Ectodermal cell (in vitro differentiated cells): Measurements from ENCODE around the gene PPARD.

Experiments used
- H3K27ac ChIP-seq: 2 replicates; pipeline ENCODE4 v1.7.0; 2013; ENCODE audit warnings: mild to moderate bottlenecking, low read depth, low read length; ENCODE audit not compliant: insufficient read depth, poor library complexity, severe bottlenecking
- H3K27me3 ChIP-seq: 2 replicates; pipeline ENCODE4 v1.7.0; 2013; ENCODE audit warnings: mild to moderate bottlenecking, low read length; ENCODE audit not compliant: insufficient read depth, control insufficient read depth, poor library complexity, severe bottlenecking
- H3K36me3 ChIP-seq: one replicate; pipeline ENCODE4 v1.7.0; 2013; ENCODE audit warnings: low read length; ENCODE audit not compliant: control insufficient read depth, insufficient read depth
- H3K4me1 ChIP-seq: one replicate; pipeline ENCODE4 v1.7.0; 2013; ENCODE audit warnings: low read length; ENCODE audit not compliant: control insufficient read depth, insufficient read depth
- H3K4me3 ChIP-seq: 2 replicates; pipeline ENCODE4 v1.7.0; 2013; ENCODE audit warnings: low read depth, low read length, control low read depth; ENCODE audit not compliant: insufficient read depth
- H3K9me3 ChIP-seq: 2 replicates; pipeline ENCODE4 v1.7.0; 2013; ENCODE audit warnings: mild to moderate bottlenecking, low read length, moderate library complexity; ENCODE audit not compliant: control insufficient read depth
- WGBS, 2 experiments: methylation state at CpG; one replicate each; pipeline ENCODE4 v1.1.7; 2013; ENCODE audit warnings: missing lambda C conversion rate in 2 of 2; 5-methylcytosine and 5-hydroxymethylcytosine counted together

PPARD gene

GRCh38 chr6:35357677-35358076 is 15.3 kb downstream of the PPARD start:
- Histone ChIP-seq H3K27ac (no peak overlapping the region), H3K36me3 (peaks cover 8% of the 10 kb centered on the region), H3K27me3 (no peaks in the 10 kb centered on the region), H3K4me1 (peaks cover 8% of the 10 kb centered on the region), H3K9me3 (no peaks in the 10 kb centered on the region), H3K4me3 (no peak overlapping the region)
- 93 to 95% methylated on average over 4 of the region's 4 CpGs for WGBS, 2 experiments

- no peak overlapping the region for H3K4me3 ChIP-seq
- H3K4me1 ChIP-seq, result peaks cover 11% of the 10 kb centered on the region
- WGBS, 2 experiments, result 95 to 96% methylated on average over 3 of the region's 3 CpGs
- peaks cover 6% of the 10 kb centered on the region for H3K36me3 ChIP-seq
- no peaks in the 10 kb centered on the region for H3K27me3 ChIP-seq
- no peak overlapping the region for H3K27ac ChIP-seq
- H3K9me3 ChIP-seq, result no peaks in the 10 kb centered on the region
These were observed 15.7 kb downstream of the PPARD start for GRCh38 chr6:35358086-35358485.

- Histone ChIP-seq H3K4me3 (no peak overlapping the region), H3K9me3 (no peaks in the 10 kb centered on the region), H3K4me1 (peaks cover 11% of the 10 kb centered on the region), H3K27me3 (no peaks in the 10 kb centered on the region), H3K27ac (no peak overlapping the region), H3K36me3 (no peaks in the 10 kb centered on the region)
- WGBS, 2 experiments, result 94 to 97% methylated on average over 5 of the region's 5 CpGs
These were observed 17.0 kb downstream of the PPARD start for GRCh38 chr6:35359346-35359743.

GRCh38 chr6:35359744-35360348 is 17.5 kb downstream of the PPARD start:
- Histone ChIP-seq H3K36me3 (no peaks in the 10 kb centered on the region), H3K27me3 (no peaks in the 10 kb centered on the region), H3K27ac (no peak overlapping the region), H3K9me3 (no peaks in the 10 kb centered on the region), H3K4me1 (peaks cover 11% of the 10 kb centered on the region), H3K4me3 (no peak overlapping the region)
- WGBS, 2 experiments, result 71 to 75% methylated on average over 2 of the region's 2 CpGs

GRCh38 chr6:35360349-35361138 is 18.2 kb downstream of the PPARD start:
- no peak overlapping the region for H3K27ac ChIP-seq
- H3K9me3 ChIP-seq, result no peaks in the 10 kb centered on the region
- no peaks in the 10 kb centered on the region for H3K36me3 ChIP-seq
- no peak overlapping the region for H3K4me3 ChIP-seq
- peaks cover 11% of the 10 kb centered on the region for H3K4me1 ChIP-seq
- no peaks in the 10 kb centered on the region for H3K27me3 ChIP-seq
- 65 to 74% methylated on average over 8 of the region's 8 CpGs for WGBS, 2 experiments

- H3K27ac ChIP-seq, result no peak overlapping the region
- 82 to 94% methylated on average over 2 of the region's 2 CpGs for WGBS, 2 experiments
These were observed 19.8 kb downstream of the PPARD start for GRCh38 chr6:35362200-35362599.

GRCh38 chr6:35363293-35363750 is 21.0 kb downstream of the PPARD start:
- Histone ChIP-seq H3K9me3 (no peaks in the 10 kb centered on the region), H3K27me3 (no peaks in the 10 kb centered on the region), H3K27ac (peak overlapping the region; percentile 26), H3K4me3 (no peak overlapping the region), H3K36me3 (no peaks in the 10 kb centered on the region), H3K4me1 (peaks cover 11% of the 10 kb centered on the region)
- WGBS, 2 experiments, result 86 to 87% methylated on average over 10 of the region's 10 CpGs

More at GRCh38 chr6:35362200-35362599, 19.8 kb downstream of the PPARD start:
- no peaks in the 10 kb centered on the region for H3K36me3 ChIP-seq
- H3K27me3 ChIP-seq, result no peaks in the 10 kb centered on the region
- H3K9me3 ChIP-seq, result no peaks in the 10 kb centered on the region
- H3K4me1 ChIP-seq, result peaks cover 11% of the 10 kb centered on the region
- H3K4me3 ChIP-seq, result no peak overlapping the region

GRCh38 chr6:35365594-35366203 is 23.3 kb downstream of the PPARD start:
- no peaks in the 10 kb centered on the region for H3K36me3 ChIP-seq
- H3K4me3 ChIP-seq, result no peak overlapping the region
- no peaks in the 10 kb centered on the region for H3K27me3 ChIP-seq
- no peak overlapping the region for H3K27ac ChIP-seq
- WGBS, 2 experiments, result 93 to 94% methylated on average over 6 of the region's 6 CpGs
- H3K4me1 ChIP-seq, result peaks cover 4% of the 10 kb centered on the region
- H3K9me3 ChIP-seq, result no peaks in the 10 kb centered on the region

GRCh38 chr6:35366204-35366596 is 23.8 kb downstream of the PPARD start:
- Histone ChIP-seq H3K4me1 (peaks cover 4% of the 10 kb centered on the region), H3K4me3 (no peak overlapping the region), H3K27ac (no peak overlapping the region), H3K9me3 (no peaks in the 10 kb centered on the region), H3K27me3 (no peaks in the 10 kb centered on the region), H3K36me3 (no peaks in the 10 kb centered on the region)

GRCh38 chr6:35367646-35368037 is 25.3 kb downstream of the PPARD start:
- Histone ChIP-seq H3K9me3 (no peaks in the 10 kb centered on the region), H3K4me1 (peaks cover 4% of the 10 kb centered on the region), H3K27ac (no peak overlapping the region), H3K27me3 (no peaks in the 10 kb centered on the region), H3K36me3 (no peaks in the 10 kb centered on the region), H3K4me3 (no peak overlapping the region)
- 94% methylated on average over 5 of the region's 5 CpGs for WGBS, 2 experiments
